ENCODE data around the gene KCTD2.
"Not testable (repeated sequence)": the region's sequence is repeated elsewhere in the genome, so short reads cannot be mapped to it uniquely, and the experiment has no call there.

Gene KCTD2

GRCh38 chr17:75003957-75004355, 43.1 kb upstream of the KCTD2 start:
- in situ Hi-C loops (cut with MboI; ENCODE audit: low sequenced_read_pairs, unreplicated experiment), result no loop called here
- DNase-seq (ENCODE audit: low spot score), result no peak
- no peak for TF ChIP-seq CTCF (IDR thresholded peaks at IDR 0.05; ENCODE audit: borderline replicate concordance, control extremely low read depth, extremely low read depth, insufficient read depth, missing control alignments)

- in situ Hi-C loops (cut with MboI; ENCODE audit: low sequenced_read_pairs, unreplicated experiment), result no loop called here
Measured at GRCh38 chr17:75004371-75004770, 42.7 kb upstream of the KCTD2 start.

GRCh38 chr17:75005291-75005690, 41.7 kb upstream of the KCTD2 start:
- no peak for TF ChIP-seq CTCF (IDR thresholded peaks at IDR 0.05; ENCODE audit: borderline replicate concordance, control extremely low read depth, extremely low read depth, insufficient read depth, missing control alignments)
- in situ Hi-C loops (cut with MboI; ENCODE audit: low sequenced_read_pairs, unreplicated experiment), result no loop called here
- DNase-seq (ENCODE audit: low spot score), result no peak

More at GRCh38 chr17:75004371-75004770, 42.7 kb upstream of the KCTD2 start:
- no peak for TF ChIP-seq CTCF (IDR thresholded peaks at IDR 0.05; ENCODE audit: borderline replicate concordance, control extremely low read depth, extremely low read depth, insufficient read depth, missing control alignments)
- no peak for DNase-seq (ENCODE audit: low spot score)

GRCh38 chr17:75006084-75006483, 40.9 kb upstream of the KCTD2 start:
- DNase-seq (ENCODE audit: low spot score); in situ Hi-C loops (cut with MboI; ENCODE audit: low sequenced_read_pairs, unreplicated experiment): not testable (repeated sequence)

- DNase-seq (ENCODE audit: low spot score), result no peak
- in situ Hi-C loops (cut with MboI; ENCODE audit: low sequenced_read_pairs, unreplicated experiment), result no loop called here
- no peak for TF ChIP-seq CTCF (IDR thresholded peaks at IDR 0.05; ENCODE audit: borderline replicate concordance, control extremely low read depth, extremely low read depth, insufficient read depth, missing control alignments)
Measured at GRCh38 chr17:75006653-75007052, 40.4 kb upstream of the KCTD2 start.

GRCh38 chr17:75008373-75008772, 38.7 kb upstream of the KCTD2 start:
- TF ChIP-seq CTCF (IDR thresholded peaks at IDR 0.05; ENCODE audit: borderline replicate concordance, control extremely low read depth, extremely low read depth, insufficient read depth, missing control alignments), result no peak

GRCh38 chr17:75009139-75009724, 37.8 kb upstream of the KCTD2 start:
- DNase-seq (ENCODE audit: low spot score), result no peak
- in situ Hi-C loops (cut with MboI; ENCODE audit: low sequenced_read_pairs, unreplicated experiment), result no loop called here
- no peak for TF ChIP-seq CTCF (IDR thresholded peaks at IDR 0.05; ENCODE audit: borderline replicate concordance, control extremely low read depth, extremely low read depth, insufficient read depth, missing control alignments)

More at GRCh38 chr17:75008373-75008772, 38.7 kb upstream of the KCTD2 start:
- no peak for DNase-seq (ENCODE audit: low spot score)
- in situ Hi-C loops (cut with MboI; ENCODE audit: low sequenced_read_pairs, unreplicated experiment), result no loop called here
